Activated CD8-positive, alpha-beta T cell treated with anti-CD3 and anti-CD28 coated beads for 36 hours (primary cell): ENCODE results near the gene ADORA2A. TPM values are rescaled to one million over a fixed set of nuclear protein-coding genes. Genes with fewer than 3 reads are reported as not detected.

Source experiments
- ATAC-seq: fragments of 200-7000 bp; cut with Tn5 transposase; one replicate; pipeline ENCODE4 v1.10.0; 2021; ENCODE audit warnings: mild to moderate bottlenecking, moderate library complexity
- CTCF ChIA-PET: fragments of 350-600 bp; sonication (Branson Sonifier 250); formaldehyde crosslinking; loops from one replicate; lab custom pipeline; 2021; ENCODE audit warnings: antibody characterized with exemption; lab: Charles Lee
- POLR2A ChIA-PET: fragments of 350-600 bp; sonication (Branson Sonifier 250); formaldehyde crosslinking; loops from one replicate; lab custom pipeline; 2021; ENCODE audit warnings: antibody characterized with exemption; lab: Charles Lee
- DNase-seq: peaks from one replicate; pipeline ENCODE4 v3.0.0-alpha.2; 2020
- H3K27ac Mint-ChIP-seq: one replicate; pipeline ENCODE4 v1.8.0; 2021; ENCODE audit warnings: mild to moderate bottlenecking, mixed read lengths
- H3K27me3 Mint-ChIP-seq: one replicate; pipeline ENCODE4 v1.8.0; 2021; ENCODE audit warnings: mixed read lengths
- H3K36me3 Mint-ChIP-seq: one replicate; pipeline ENCODE4 v1.8.0; 2021; ENCODE audit warnings: low read depth, mixed read lengths
- H3K4me1 Mint-ChIP-seq: one replicate; pipeline ENCODE4 v1.8.0; 2021; ENCODE audit warnings: low read depth, mixed read lengths
- H3K4me3 Mint-ChIP-seq: one replicate; pipeline ENCODE4 v1.8.0; 2021; ENCODE audit warnings: mild to moderate bottlenecking, moderate library complexity, mixed read lengths
- H3K9me3 Mint-ChIP-seq: one replicate; pipeline ENCODE4 v1.8.0; 2021; ENCODE audit warnings: mixed read lengths
- intact Hi-C: fragments of 100-400 bp; cut with micrococcal nuclease; formaldehyde crosslinking; loops from one replicate; pipeline ENCODE4 v1.10.0; 2022
- total RNA-seq, 2 experiments: library from RNA; stranded (reverse); gene quantifications; one replicate each; pipeline ENCODE4 v1.2.3, GENCODE V29; 2021
- TF ChIP-seq, protein P1 (sequence below): fragments of 200-600 bp; IDR thresholded peaks from one replicate; pipeline ENCODE4 v1.8.0; 2022; ENCODE audit warnings: antibody characterized with exemption, mild to moderate bottlenecking

The ADORA2A gene
- total RNA-seq, 2 experiments from 2014 or later: 41.4 to 42.9 TPM

DNA sequence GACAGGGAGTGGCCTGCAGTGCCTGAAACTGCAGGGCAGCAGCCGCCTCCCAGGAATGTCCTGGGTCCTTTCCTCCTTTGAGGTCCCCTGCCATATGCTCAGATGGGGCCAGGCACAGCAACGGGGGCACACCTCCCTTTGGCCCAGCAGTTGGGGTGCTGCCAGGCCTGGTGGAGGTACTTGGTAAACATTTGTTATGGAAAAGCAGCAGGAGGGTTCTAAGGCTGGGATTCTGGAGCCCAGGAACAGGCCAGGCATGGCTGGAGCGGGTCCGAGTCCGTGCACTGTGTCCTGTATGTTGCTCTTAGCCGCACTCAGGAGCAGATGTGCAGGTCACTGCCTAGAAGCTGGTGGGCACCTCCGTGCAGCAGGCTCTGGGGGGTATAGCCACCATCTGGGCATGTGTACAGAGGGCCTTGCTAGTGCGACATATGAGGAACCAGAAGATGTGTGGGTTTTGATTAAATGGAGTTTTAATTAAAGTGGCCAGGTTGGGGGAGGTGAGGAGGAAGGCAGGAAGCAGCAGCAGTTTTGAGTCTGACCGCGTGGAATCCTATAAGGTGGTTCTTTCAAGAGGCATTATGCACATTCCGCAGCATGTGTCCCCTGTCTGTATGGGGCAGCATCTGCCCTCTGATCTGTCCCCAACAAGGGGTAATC is 1.5 kb downstream of the ADORA2A start:
- Mint-ChIP-seq H3K4me1 (peaks cover 65% of the 10 kb centered on the region), H3K36me3 (peaks cover 32% of the 10 kb centered on the region), H3K4me3 (peak overlapping the region; percentile 93), H3K9me3 (no peaks in the 10 kb centered on the region), H3K27ac (peak overlapping the region; percentile 98), H3K27me3 (no peaks in the 10 kb centered on the region)
- POLR2A ChIA-PET: interaction anchor here (0.6 to 1.7 kb wide), 3 partner anchors 8 to 113 kb away, joined by 3 to 8 read pairs (median 6); no protein-coding TSS in a partner anchor
- ATAC-seq (no peak), DNase-seq (no peak)
- intact Hi-C loops: loop anchor here (5.0 kb wide), 1 partner anchor 73 kb away; no protein-coding TSS in a partner anchor
- CTCF ChIA-PET: interaction anchor here (0.7 to 4.4 kb wide), 4 partner anchors 7 to 98 kb away, joined by 3 to 28 read pairs (median 4); no protein-coding TSS in a partner anchor
- TF ChIP-seq, protein P1, sequence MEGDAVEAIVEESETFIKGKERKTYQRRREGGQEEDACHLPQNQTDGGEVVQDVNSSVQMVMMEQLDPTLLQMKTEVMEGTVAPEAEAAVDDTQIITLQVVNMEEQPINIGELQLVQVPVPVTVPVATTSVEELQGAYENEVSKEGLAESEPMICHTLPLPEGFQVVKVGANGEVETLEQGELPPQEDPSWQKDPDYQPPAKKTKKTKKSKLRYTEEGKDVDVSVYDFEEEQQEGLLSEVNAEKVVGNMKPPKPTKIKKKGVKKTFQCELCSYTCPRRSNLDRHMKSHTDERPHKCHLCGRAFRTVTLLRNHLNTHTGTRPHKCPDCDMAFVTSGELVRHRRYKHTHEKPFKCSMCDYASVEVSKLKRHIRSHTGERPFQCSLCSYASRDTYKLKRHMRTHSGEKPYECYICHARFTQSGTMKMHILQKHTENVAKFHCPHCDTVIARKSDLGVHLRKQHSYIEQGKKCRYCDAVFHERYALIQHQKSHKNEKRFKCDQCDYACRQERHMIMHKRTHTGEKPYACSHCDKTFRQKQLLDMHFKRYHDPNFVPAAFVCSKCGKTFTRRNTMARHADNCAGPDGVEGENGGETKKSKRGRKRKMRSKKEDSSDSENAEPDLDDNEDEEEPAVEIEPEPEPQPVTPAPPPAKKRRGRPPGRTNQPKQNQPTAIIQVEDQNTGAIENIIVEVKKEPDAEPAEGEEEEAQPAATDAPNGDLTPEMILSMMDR: no peak

DNA sequence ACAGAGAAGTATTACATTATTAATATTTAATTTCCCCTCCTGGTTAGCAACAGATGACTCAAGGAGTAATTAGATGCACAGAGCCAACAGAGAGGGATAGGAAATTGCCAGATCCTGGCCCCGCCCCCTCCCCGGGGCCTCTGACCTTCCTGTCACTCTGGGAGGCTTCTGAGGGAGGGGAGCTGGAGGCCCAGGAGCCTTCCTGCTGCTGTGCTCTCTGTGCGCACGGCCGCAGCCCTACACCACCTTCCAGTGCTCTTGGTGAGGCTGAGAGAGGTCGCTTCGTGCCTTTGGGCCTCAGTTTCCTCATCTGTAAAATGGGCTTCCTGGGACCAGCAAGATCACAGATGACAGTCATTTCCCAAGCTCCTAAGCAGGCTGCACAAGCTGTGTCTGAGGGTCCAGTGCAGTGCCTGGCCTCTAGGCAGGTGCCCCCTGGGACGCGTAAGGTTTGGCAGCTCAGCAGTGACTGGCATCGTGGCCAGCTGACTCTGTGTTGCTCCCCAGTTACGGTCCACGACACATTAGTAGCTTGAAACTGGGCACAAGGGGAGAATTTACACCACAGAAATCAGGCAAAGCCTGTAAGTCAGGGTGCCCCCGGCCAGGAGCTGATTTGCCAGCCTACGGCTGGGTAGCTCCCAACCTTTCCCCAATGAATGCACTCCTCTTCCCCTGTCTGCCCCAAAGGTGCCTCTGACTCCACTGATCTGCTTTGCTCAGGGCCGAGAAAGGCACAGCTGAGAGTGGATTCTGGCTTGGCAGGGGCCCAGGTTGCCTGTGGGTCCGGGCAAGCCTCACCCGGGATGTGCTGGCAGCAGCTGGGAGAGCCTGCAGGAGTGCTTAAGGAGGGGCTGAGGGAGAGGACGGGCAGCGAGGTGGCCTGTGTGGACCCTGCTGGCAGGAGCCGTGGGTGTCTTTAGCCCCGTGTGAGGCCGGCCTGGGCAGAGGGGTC is 2.3 kb downstream of the ADORA2A start:
- Mint-ChIP-seq H3K36me3 (peaks cover 36% of the 10 kb centered on the region), H3K4me3 (peak overlapping the region; percentile 93), H3K27ac (peak overlapping the region; percentile 98), H3K9me3 (no peaks in the 10 kb centered on the region), H3K27me3 (no peaks in the 10 kb centered on the region), H3K4me1 (peaks cover 73% of the 10 kb centered on the region)
- CTCF ChIA-PET: interaction anchor here (0.7 to 1.5 kb wide), 4 partner anchors 8 to 97 kb away, joined by 3 to 5 read pairs (median 4); no protein-coding TSS in a partner anchor
- ATAC-seq: peak; percentile 26
- POLR2A ChIA-PET: interaction anchor here (0.6 to 1.5 kb wide), 5 partner anchors 14 to 127 kb away, joined by 3 to 6 read pairs (median 3); no protein-coding TSS in a partner anchor
- TF ChIP-seq, protein P1: no peak
- peak; percentile 92 for DNase-seq
- intact Hi-C loops: loop anchor here (5.0 kb wide), 2 partner anchors 58 to 73 kb away; no protein-coding TSS in a partner anchor

DNA sequence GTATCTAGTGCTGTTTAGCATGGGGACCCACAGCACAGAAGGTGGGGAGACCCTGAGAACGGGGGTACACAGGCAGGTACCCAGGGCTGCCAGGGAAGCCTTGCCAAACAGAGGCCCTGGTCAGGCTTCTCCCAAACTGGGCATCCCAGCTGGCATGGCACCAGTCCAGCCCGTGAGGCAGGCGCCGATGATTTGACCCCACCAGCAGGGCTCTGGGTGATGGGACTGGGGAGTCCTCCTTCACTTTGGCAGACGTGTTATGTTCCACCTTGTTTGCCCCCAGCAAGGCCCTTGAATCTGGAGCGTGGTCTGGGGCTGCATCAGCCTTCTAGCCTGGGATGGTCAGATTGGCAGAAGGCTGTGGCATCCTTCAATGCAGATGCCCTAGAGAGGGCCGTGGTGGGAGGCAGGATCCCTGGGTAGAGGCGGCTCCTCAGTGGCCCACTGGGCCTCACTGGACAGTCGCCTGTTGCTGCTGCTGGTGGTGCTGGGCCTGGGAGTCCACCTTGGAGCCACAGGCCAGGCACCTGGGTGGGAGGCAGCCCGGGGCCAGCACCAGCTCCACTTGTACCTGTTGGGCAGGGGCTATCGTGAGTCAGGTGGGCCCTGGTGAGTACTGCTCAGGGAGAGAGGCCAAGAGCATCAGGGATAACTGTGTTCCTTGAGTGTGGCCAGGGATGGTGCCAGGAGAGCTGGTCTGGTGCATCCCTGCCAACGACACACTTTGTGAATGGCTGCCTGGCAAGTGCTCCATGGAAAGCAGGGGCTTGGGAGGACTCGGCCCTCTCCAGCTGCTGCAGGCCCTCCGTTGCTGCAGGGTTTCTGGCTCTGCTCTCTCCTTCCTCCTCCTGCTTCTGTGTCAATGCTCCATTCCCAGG is 3.3 kb downstream of the ADORA2A start:
- no peak for ATAC-seq
- intact Hi-C loops: loop anchor here (5.0 kb wide), 1 partner anchor 57 kb away; no protein-coding TSS in a partner anchor
- POLR2A ChIA-PET: interaction anchor here (1.0 to 1.5 kb wide), 4 partner anchors 12 to 34 kb away, joined by 3 to 6 read pairs (median 4); no protein-coding TSS in a partner anchor

More for the DNA sequence above, 3.3 kb downstream of the ADORA2A start:
- CTCF ChIA-PET: interaction anchor here (1.2 to 5.6 kb wide), 4 partner anchors 7 to 95 kb away, joined by 4 to 51 read pairs (median 4); no protein-coding TSS in a partner anchor
- Mint-ChIP-seq H3K27me3 (no peaks in the 10 kb centered on the region), H3K27ac (peak overlapping the region; percentile 98), H3K4me1 (peaks cover 78% of the 10 kb centered on the region), H3K9me3 (no peaks in the 10 kb centered on the region), H3K36me3 (peaks cover 44% of the 10 kb centered on the region), H3K4me3 (peak overlapping the region; percentile 93)
- no peak for DNase-seq
- TF ChIP-seq, protein P1: no peak
